Measurements from ENCODE around the gene LMF1.
"Not testable (repeated sequence)": the region's sequence is repeated elsewhere in the genome, so short reads cannot be mapped to it uniquely, and the experiment has no call there.

LMF1 gene

DNA sequence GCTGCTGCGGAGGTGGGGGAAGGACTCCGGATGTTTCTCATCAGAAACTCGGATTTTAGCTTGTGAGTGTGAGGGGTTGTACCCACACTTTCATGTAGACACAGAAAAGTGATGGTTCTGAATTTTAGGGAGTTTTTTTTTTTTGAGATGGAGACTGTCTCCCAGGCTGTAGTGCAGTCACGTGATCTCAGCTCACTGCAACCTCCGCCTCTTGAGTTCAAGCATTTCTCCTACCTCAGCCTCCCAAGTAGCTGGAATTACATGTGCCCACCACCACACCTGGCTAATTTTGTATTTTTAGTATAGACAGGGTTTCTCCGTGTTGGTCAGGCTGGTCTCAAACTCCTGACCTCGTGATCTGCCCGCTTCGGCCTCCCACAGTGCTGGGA is 147.9 kb downstream of the LMF1 start:
- no peak overlapping the region for H3K27ac ChIP-seq (ENCODE audit: low read depth, low read length)
- H3K4me2 ChIP-seq (ENCODE audit: low read depth, low read length, poor library complexity, severe bottlenecking): no peak overlapping the region
- H3F3A ChIP-seq (ENCODE audit: insufficient read depth): no peaks in the 10 kb centered on the region
- H3K27me3 ChIP-seq (ENCODE audit: low read length): no peaks in the 10 kb centered on the region
- H3K79me2 ChIP-seq (ENCODE audit: insufficient read depth, low read length): no peaks in the 10 kb centered on the region
- H3K4me3 ChIP-seq (ENCODE audit: insufficient read depth, low read length, poor library complexity, severe bottlenecking): no peak overlapping the region
- no peaks in the 10 kb centered on the region for H3K9me2 ChIP-seq (replicated peaks; ENCODE audit: insufficient read depth, low read length)
- no peak overlapping the region for H3K9ac ChIP-seq (ENCODE audit: low read length)
- no peak overlapping the region for H2AFZ ChIP-seq (ENCODE audit: low read depth, low read length, severe bottlenecking)
- TF ChIP-seq, protein P1, sequence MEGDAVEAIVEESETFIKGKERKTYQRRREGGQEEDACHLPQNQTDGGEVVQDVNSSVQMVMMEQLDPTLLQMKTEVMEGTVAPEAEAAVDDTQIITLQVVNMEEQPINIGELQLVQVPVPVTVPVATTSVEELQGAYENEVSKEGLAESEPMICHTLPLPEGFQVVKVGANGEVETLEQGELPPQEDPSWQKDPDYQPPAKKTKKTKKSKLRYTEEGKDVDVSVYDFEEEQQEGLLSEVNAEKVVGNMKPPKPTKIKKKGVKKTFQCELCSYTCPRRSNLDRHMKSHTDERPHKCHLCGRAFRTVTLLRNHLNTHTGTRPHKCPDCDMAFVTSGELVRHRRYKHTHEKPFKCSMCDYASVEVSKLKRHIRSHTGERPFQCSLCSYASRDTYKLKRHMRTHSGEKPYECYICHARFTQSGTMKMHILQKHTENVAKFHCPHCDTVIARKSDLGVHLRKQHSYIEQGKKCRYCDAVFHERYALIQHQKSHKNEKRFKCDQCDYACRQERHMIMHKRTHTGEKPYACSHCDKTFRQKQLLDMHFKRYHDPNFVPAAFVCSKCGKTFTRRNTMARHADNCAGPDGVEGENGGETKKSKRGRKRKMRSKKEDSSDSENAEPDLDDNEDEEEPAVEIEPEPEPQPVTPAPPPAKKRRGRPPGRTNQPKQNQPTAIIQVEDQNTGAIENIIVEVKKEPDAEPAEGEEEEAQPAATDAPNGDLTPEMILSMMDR (IDR thresholded peaks at IDR 0.05; ENCODE audit: insufficient read depth, low read length, poor library complexity, severe bottlenecking): no peak
- TF ChIP-seq EZH2phosphoT487 (conservative IDR thresholded peaks at IDR 0.05; ENCODE audit: low read length): no peak
- H3K36me3 ChIP-seq (ENCODE audit: low read length): no peaks in the 10 kb centered on the region
- H4K20me1 ChIP-seq (ENCODE audit: low read depth, low read length): no peaks in the 10 kb centered on the region
- no peaks in the 10 kb centered on the region for H3K9me3 ChIP-seq (ENCODE audit: insufficient read depth, low read length)

DNA sequence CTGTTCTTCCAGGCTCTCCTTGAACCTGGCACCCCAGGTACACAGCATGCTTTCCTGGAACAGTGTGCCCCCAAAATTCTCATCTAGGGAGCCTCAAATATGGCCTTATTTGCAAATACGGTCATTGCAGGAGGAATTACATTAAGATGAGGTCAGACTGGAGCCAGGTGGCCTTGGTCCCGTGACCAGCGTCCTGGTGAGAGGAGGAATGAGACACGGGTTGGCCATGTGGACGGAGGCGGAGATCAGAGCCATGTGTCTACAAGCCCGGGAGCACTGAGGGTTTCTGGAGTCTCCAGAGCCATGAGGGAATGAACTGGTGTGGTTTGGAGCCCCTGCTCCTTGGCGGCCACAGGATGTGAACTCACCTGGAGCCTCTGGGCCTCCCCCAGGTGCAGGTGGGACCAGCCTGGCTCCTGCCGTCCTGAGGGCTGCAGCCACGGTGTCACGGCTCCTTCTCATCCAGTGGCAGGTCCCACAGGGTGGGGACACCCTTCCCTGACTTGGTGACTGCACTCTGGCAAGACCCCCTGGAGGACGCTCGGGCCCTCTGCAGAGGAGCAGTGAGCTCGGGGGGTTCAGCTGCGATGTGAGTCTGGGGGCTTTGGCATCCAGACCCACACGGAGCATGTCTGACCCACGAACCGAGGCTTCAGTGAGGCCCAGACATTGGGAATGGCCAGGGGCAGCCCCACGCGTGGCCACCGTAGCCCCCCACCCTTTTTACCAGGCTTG is 148.4 kb downstream of the LMF1 start:
- H3K4me2 ChIP-seq (ENCODE audit: low read depth, low read length, poor library complexity, severe bottlenecking): no peak overlapping the region
- no peak overlapping the region for H3K27ac ChIP-seq (ENCODE audit: low read depth, low read length)
- no peak overlapping the region for H3K4me3 ChIP-seq (ENCODE audit: insufficient read depth, low read length, poor library complexity, severe bottlenecking)
- no peaks in the 10 kb centered on the region for H4K20me1 ChIP-seq (ENCODE audit: low read depth, low read length)
- no peaks in the 10 kb centered on the region for H3K27me3 ChIP-seq (ENCODE audit: low read length)
- H3K36me3 ChIP-seq (ENCODE audit: low read length): no peaks in the 10 kb centered on the region
- H3K9ac ChIP-seq (ENCODE audit: low read length): no peak overlapping the region
- H3F3A ChIP-seq (ENCODE audit: insufficient read depth): no peaks in the 10 kb centered on the region
- no peak overlapping the region for H2AFZ ChIP-seq (ENCODE audit: low read depth, low read length, severe bottlenecking)
- no peak for TF ChIP-seq EZH2phosphoT487 (conservative IDR thresholded peaks at IDR 0.05; ENCODE audit: low read length)
- TF ChIP-seq, protein P1 (IDR thresholded peaks at IDR 0.05; ENCODE audit: insufficient read depth, low read length, poor library complexity, severe bottlenecking): no peak
- no peaks in the 10 kb centered on the region for H3K9me3 ChIP-seq (ENCODE audit: insufficient read depth, low read length)
- H3K9me2 ChIP-seq (replicated peaks; ENCODE audit: insufficient read depth, low read length): no peaks in the 10 kb centered on the region
- no peaks in the 10 kb centered on the region for H3K79me2 ChIP-seq (ENCODE audit: insufficient read depth, low read length)

DNA sequence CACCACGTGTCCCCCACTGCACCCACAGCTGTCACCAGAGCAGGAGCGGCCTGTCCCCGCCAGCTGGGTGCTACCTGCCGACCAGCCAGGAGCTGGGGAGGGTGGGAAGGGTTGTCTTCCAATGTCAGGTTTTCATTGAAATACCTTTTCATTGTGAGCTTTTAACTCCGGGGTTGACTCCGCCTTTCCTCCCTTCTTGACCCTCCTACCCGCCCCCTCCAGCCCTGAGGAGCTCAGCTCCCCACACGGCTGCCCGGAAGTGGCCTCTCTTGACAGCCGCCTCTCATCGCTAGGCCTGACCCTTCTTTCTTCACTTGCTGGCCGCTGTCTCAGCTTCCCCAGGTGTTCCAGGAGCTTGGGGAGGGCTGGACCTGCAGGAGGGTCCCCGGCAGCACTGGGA is 149.0 kb downstream of the LMF1 start:
- Histone ChIP-seq H3K27me3 (ENCODE audit: low read length) (no peaks in the 10 kb centered on the region), H3K27ac (ENCODE audit: low read depth, low read length) (no peak overlapping the region), H3K36me3 (ENCODE audit: low read length) (no peaks in the 10 kb centered on the region), H3K9ac (ENCODE audit: low read length) (no peak overlapping the region), H3K4me3 (ENCODE audit: insufficient read depth, low read length, poor library complexity, severe bottlenecking) (no peak overlapping the region), H2AFZ (ENCODE audit: low read depth, low read length, severe bottlenecking) (no peak overlapping the region), H3K79me2 (ENCODE audit: insufficient read depth, low read length) (no peaks in the 10 kb centered on the region), H3K9me3 (ENCODE audit: insufficient read depth, low read length) (no peaks in the 10 kb centered on the region), H3F3A (ENCODE audit: insufficient read depth) (no peaks in the 10 kb centered on the region), H3K4me2 (ENCODE audit: low read depth, low read length, poor library complexity, severe bottlenecking) (no peak overlapping the region), H4K20me1 (ENCODE audit: low read depth, low read length) (no peaks in the 10 kb centered on the region), H3K9me2 (replicated peaks; ENCODE audit: insufficient read depth, low read length) (no peaks in the 10 kb centered on the region)
- no peak for TF ChIP-seq EZH2phosphoT487 (conservative IDR thresholded peaks at IDR 0.05; ENCODE audit: low read length)

DNA sequence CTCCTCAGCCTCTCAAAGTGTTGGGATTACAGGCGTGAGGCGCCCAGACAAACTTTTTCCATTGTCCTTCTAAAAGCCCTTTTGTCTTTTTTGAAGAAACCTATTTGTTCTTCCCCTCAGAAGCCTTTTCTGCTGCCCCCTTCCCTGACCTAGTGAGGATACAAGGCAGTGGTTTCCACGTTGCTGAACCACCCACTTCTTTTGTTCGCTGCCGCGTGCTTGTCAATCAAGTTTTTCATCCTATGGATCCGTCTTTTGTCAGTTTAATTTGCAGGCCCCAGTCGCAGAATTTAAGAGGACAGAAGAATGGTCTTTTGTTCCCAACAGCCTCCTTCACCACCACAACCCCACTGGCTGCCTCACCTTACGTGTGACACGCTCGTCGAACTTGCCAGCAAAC is 150.0 kb downstream of the LMF1 start:
- H2AFZ ChIP-seq (ENCODE audit: low read depth, low read length, severe bottlenecking): no peak overlapping the region
- TF ChIP-seq EZH2phosphoT487 (conservative IDR thresholded peaks at IDR 0.05; ENCODE audit: low read length): no peak
- TF ChIP-seq, protein P1 (IDR thresholded peaks at IDR 0.05; ENCODE audit: insufficient read depth, low read length, poor library complexity, severe bottlenecking): no peak

DNA sequence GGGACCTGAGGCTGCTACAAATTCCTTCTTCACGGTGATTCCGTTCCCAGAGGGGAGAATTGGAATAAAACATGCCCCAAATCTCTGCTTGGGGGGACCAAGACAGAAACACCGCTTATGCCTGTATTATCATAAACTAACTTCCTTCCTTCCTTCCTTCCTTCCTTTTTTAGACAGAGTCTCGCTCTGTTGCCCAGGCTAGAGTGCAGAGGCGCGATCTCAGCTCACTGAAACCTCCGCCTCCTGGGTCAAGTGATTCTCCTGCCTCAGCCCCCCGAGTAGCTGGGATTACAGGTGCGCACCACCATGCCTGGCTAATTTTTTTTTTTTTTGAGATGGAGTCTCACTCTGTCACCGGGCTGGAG is 150.8 kb downstream of the LMF1 start:
- not testable (repeated sequence) for H3F3A ChIP-seq (ENCODE audit: insufficient read depth); H3K27me3 ChIP-seq (ENCODE audit: low read length); H3K36me3 ChIP-seq (ENCODE audit: low read length); H3K4me3 ChIP-seq (ENCODE audit: insufficient read depth, low read length, poor library complexity, severe bottlenecking); H3K9ac ChIP-seq (ENCODE audit: low read length); H3K4me2 ChIP-seq (ENCODE audit: low read depth, low read length, poor library complexity, severe bottlenecking); H3K79me2 ChIP-seq (ENCODE audit: insufficient read depth, low read length); H3K9me3 ChIP-seq (ENCODE audit: insufficient read depth, low read length); H2AFZ ChIP-seq (ENCODE audit: low read depth, low read length, severe bottlenecking); H3K27ac ChIP-seq (ENCODE audit: low read depth, low read length); H4K20me1 ChIP-seq (ENCODE audit: low read depth, low read length); H3K9me2 ChIP-seq (replicated peaks; ENCODE audit: insufficient read depth, low read length)

More for the DNA sequence above, 150.0 kb downstream of the LMF1 start:
- Histone ChIP-seq H3K4me3 (ENCODE audit: insufficient read depth, low read length, poor library complexity, severe bottlenecking) (no peak overlapping the region), H3K4me2 (ENCODE audit: low read depth, low read length, poor library complexity, severe bottlenecking) (no peak overlapping the region), H3F3A (ENCODE audit: insufficient read depth) (no peaks in the 10 kb centered on the region), H3K36me3 (ENCODE audit: low read length) (no peaks in the 10 kb centered on the region), H3K27me3 (ENCODE audit: low read length) (no peaks in the 10 kb centered on the region), H4K20me1 (ENCODE audit: low read depth, low read length) (no peaks in the 10 kb centered on the region), H3K9ac (ENCODE audit: low read length) (no peak overlapping the region), H3K79me2 (ENCODE audit: insufficient read depth, low read length) (no peaks in the 10 kb centered on the region), H3K27ac (ENCODE audit: low read depth, low read length) (no peak overlapping the region), H3K9me2 (replicated peaks; ENCODE audit: insufficient read depth, low read length) (no peaks in the 10 kb centered on the region), H3K9me3 (ENCODE audit: insufficient read depth, low read length) (no peaks in the 10 kb centered on the region)

Data from SU-DHL-6 (cell line).